PFSK-1 (cell line): ENCODE results near the gene ITGA11.

Experiments
- FOXP2 ChIP-seq: optimal IDR thresholded peaks from 2 replicates; pipeline ENCODE3; 2011; ENCODE audit warnings: borderline replicate concordance, control low read depth, inconsistent platforms; ENCODE audit not compliant: insufficient read depth; ENCODE audit errors: extremely low read length, extremely low read depth
- POLR2AphosphoS5 ChIP-seq: IDR thresholded peaks from 2 replicates; pipeline ENCODE4 v1.6.1; 2012; ENCODE audit warnings: low read depth, mild to moderate bottlenecking, control low read depth, low read length, moderate library complexity
- SIN3A ChIP-seq: IDR thresholded peaks from 2 replicates; pipeline ENCODE4 v1.6.1; 2012; ENCODE audit warnings: mild to moderate bottlenecking, low read length, moderate library complexity, borderline replicate concordance; ENCODE audit not compliant: insufficient read depth
- TAF1 ChIP-seq: IDR thresholded peaks from 2 replicates; pipeline ENCODE4 v1.6.1; 2012; ENCODE audit warnings: low read length, control low read depth, borderline replicate concordance; ENCODE audit not compliant: insufficient read depth
- TF ChIP-seq, protein P1 (sequence below), 2 experiments: IDR thresholded peaks; 2 replicates each; pipeline versions ENCODE4 v1.6.1 to v1.8.0; 2011 to 2012; ENCODE audit warnings: low read depth in 2 of 2, low read length in 2 of 2, control low read depth in 1 of 2, inconsistent platforms in 1 of 2, mild to moderate bottlenecking in 1 of 2, moderate library complexity in 1 of 2; ENCODE audit not compliant: insufficient read depth in 1 of 2

DNA sequence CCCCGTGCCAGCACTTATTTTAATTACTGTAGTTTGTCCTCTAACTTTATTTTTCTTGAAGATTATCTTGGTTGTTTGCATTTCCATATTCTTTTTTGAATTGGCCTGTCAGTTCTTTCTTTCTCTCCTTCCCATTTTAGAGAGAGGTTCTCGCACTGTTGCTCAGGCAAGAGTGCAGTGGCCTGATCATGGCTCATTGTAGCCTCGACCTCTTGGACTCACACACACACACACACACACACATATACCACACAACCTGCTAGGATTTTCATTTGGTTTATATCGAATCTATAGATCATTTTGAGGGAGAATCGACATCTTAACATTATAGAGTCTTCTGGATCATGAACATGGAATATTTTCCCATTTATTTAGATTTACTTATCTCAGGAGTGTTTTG, 145.7 kb downstream of the ITGA11 start:
- TF ChIP-seq, protein P1, sequence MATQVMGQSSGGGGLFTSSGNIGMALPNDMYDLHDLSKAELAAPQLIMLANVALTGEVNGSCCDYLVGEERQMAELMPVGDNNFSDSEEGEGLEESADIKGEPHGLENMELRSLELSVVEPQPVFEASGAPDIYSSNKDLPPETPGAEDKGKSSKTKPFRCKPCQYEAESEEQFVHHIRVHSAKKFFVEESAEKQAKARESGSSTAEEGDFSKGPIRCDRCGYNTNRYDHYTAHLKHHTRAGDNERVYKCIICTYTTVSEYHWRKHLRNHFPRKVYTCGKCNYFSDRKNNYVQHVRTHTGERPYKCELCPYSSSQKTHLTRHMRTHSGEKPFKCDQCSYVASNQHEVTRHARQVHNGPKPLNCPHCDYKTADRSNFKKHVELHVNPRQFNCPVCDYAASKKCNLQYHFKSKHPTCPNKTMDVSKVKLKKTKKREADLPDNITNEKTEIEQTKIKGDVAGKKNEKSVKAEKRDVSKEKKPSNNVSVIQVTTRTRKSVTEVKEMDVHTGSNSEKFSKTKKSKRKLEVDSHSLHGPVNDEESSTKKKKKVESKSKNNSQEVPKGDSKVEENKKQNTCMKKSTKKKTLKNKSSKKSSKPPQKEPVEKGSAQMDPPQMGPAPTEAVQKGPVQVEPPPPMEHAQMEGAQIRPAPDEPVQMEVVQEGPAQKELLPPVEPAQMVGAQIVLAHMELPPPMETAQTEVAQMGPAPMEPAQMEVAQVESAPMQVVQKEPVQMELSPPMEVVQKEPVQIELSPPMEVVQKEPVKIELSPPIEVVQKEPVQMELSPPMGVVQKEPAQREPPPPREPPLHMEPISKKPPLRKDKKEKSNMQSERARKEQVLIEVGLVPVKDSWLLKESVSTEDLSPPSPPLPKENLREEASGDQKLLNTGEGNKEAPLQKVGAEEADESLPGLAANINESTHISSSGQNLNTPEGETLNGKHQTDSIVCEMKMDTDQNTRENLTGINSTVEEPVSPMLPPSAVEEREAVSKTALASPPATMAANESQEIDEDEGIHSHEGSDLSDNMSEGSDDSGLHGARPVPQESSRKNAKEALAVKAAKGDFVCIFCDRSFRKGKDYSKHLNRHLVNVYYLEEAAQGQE (IDR thresholded peaks at IDR 0.05; ENCODE audit: insufficient read depth in 1 of 2, low read depth in 2 of 2, low read length in 2 of 2): no peak
- TF ChIP-seq FOXP2 (no peak), POLR2AphosphoS5 (no peak), SIN3A (no peak), TAF1 (no peak)
